ENCODE measurements around the gene NUP50.

DNA sequence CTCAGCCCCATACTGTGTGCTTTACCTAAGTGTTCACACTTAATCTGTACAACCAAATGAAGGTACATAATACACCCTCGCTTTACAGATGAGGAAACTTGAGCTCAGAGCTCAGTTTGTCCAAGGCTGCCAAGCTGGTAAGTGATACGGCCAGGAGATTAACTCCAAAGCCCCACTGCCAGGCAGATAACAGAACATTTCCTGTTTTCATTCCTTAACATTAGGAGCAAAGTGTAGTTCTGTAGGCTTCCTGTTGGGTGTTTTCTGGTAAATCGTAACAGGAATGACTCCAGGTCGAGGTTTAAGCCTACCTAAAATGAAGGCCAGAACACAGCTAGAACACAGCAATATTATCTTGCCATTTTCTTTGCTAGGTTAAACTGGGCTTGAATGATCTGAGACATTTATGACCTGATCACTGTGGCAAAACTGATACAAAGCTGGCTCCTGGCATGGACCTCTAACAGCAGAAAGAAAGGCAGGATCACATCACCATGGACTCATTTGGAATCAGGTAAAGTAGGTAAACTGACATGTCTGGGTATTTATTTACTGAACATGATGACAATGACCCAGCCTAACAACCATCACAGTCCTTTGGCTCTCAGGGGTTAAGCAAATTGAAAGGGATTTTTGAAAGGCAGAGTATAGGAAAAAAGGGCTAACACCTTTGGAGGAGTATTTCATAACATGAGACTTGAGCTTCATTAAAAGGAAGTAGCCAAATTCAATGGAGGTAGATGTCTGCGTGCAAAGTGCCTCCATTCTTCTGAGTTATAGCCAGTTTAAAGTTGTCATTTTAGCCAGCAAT is 3.9 kb upstream of the NUP50 start:
- no peak for TF ChIP-seq FOXK2 (IDR thresholded peaks at IDR 0.05)
- TF ChIP-seq, protein P1, sequence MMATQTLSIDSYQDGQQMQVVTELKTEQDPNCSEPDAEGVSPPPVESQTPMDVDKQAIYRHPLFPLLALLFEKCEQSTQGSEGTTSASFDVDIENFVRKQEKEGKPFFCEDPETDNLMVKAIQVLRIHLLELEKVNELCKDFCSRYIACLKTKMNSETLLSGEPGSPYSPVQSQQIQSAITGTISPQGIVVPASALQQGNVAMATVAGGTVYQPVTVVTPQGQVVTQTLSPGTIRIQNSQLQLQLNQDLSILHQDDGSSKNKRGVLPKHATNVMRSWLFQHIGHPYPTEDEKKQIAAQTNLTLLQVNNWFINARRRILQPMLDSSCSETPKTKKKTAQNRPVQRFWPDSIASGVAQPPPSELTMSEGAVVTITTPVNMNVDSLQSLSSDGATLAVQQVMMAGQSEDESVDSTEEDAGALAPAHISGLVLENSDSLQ (IDR thresholded peaks at IDR 0.05) = no peak
- TF ChIP-seq LEF1 (IDR thresholded peaks at IDR 0.05; ENCODE audit: borderline replicate concordance) = no peak
- TF ChIP-seq SP1 (IDR thresholded peaks at IDR 0.05) = no peak
- TF ChIP-seq ELF4 (IDR thresholded peaks at IDR 0.05) = no peak
- no peak for TF ChIP-seq SUZ12 (IDR thresholded peaks at IDR 0.05)
- TF ChIP-seq FOXA1 (IDR thresholded peaks at IDR 0.05) = no peak
- TF ChIP-seq BHLHE40 (IDR thresholded peaks at IDR 0.05; ENCODE audit: borderline replicate concordance) = no peak
- no peak for TF ChIP-seq ARNT (IDR thresholded peaks at IDR 0.05)
- TF ChIP-seq ZNF384 (IDR thresholded peaks at IDR 0.05) = no peak
- TF ChIP-seq FOXM1 (IDR thresholded peaks at IDR 0.05; ENCODE audit: borderline replicate concordance) = no peak
- TF ChIP-seq TARDBP (IDR thresholded peaks at IDR 0.05) = no peak
